Limb (tissue), 2 donors: ENCODE measurements around the gene CCDC85C.

Source experiments
- DNase-seq, 2 donors: peaks; one replicate each; pipeline ENCODE4 v3.0.0-alpha.2; 2016; ENCODE audit errors: extremely low spot score in 2 of 2

CCDC85C gene

GRCh38 chr14:99452968-99453367, 151.0 kb downstream of the CCDC85C start:
- no peak for DNase-seq

- no peak for DNase-seq
These were observed 152.8 kb downstream of the CCDC85C start for GRCh38 chr14:99451234-99451633.

GRCh38 chr14:99450266-99450665, 153.7 kb downstream of the CCDC85C start:
- no peak for DNase-seq
